Neuronal stem cell (in vitro differentiated cells): ENCODE results near the gene PLEKHM1.

Source experiments
- DNase-seq: peaks from one replicate; pipeline ENCODE4 v3.0.0-alpha.2; 2013; ENCODE audit warnings: low spot score
- H2AFZ ChIP-seq: one replicate; pipeline ENCODE4 v1.6.1; 2013; ENCODE audit warnings: mild to moderate bottlenecking, low read length, inconsistent platforms
- H2AK5ac ChIP-seq: 2 replicates; pipeline ENCODE4 v1.6.1; 2013; ENCODE audit warnings: low read depth, mild to moderate bottlenecking, inconsistent platforms, low read length, moderate library complexity, mixed read lengths
- H2BK120ac ChIP-seq: 2 replicates; pipeline ENCODE4 v1.6.1; 2013; ENCODE audit warnings: low read depth, mild to moderate bottlenecking, inconsistent platforms, low read length, moderate library complexity, mixed read lengths
- H2BK12ac ChIP-seq: one replicate; pipeline ENCODE4 v1.6.1; 2013; ENCODE audit warnings: low read length, inconsistent platforms
- H2BK15ac ChIP-seq: 2 replicates; pipeline ENCODE4 v1.6.1; 2013; ENCODE audit warnings: mild to moderate bottlenecking, low read length, inconsistent platforms, mixed read lengths
- H2BK5ac ChIP-seq: one replicate; pipeline ENCODE4 v1.6.1; 2013; ENCODE audit warnings: inconsistent platforms, mild to moderate bottlenecking, low read length, moderate library complexity
- H3K14ac ChIP-seq: one replicate; pipeline ENCODE4 v1.6.1; 2013; ENCODE audit warnings: low read length, inconsistent platforms
- H3K18ac ChIP-seq: 2 replicates; pipeline ENCODE4 v1.6.1; 2013; ENCODE audit warnings: low read length, inconsistent platforms
- H3K23ac ChIP-seq: 2 replicates; pipeline ENCODE4 v1.6.1; 2013; ENCODE audit warnings: low read depth, mild to moderate bottlenecking, mixed read lengths, low read length, inconsistent platforms; ENCODE audit not compliant: poor library complexity
- H3K27ac ChIP-seq: replicated peaks from 3 replicates; pipeline ENCODE4 v1.5.1; 2013; ENCODE audit warnings: low read length, inconsistent platforms
- H3K27me3 ChIP-seq, 3 experiments: 2 replicates each; pipeline ENCODE4 v1.6.1; 2013; ENCODE audit warnings: low read length in 3 of 3, mild to moderate bottlenecking in 2 of 3, inconsistent platforms in 1 of 3, low read depth in 1 of 3, mixed read lengths in 1 of 3, moderate library complexity in 1 of 3; ENCODE audit not compliant: control insufficient read depth in 3 of 3, insufficient read depth in 3 of 3
- H3K36me3 ChIP-seq, 2 donors: replicated peaks in 1 of 2; 2 replicates each; pipeline ENCODE4 v1.6.1; 2013; ENCODE audit warnings: low read length in 2 of 2; ENCODE audit not compliant: control insufficient read depth in 2 of 2, insufficient read depth in 2 of 2
- H3K4ac ChIP-seq: 2 replicates; pipeline ENCODE4 v1.6.1; 2013; ENCODE audit warnings: inconsistent platforms, mild to moderate bottlenecking, low read length, moderate library complexity
- H3K4me1 ChIP-seq, 2 donors: 1 replicate in 1 of 2; 2 replicates in 1 of 2; pipeline ENCODE4 v1.6.1; 2013; ENCODE audit warnings: low read length in 2 of 2, low read depth in 1 of 2; ENCODE audit not compliant: control insufficient read depth in 2 of 2, insufficient read depth in 1 of 2
- H3K4me2 ChIP-seq: one replicate; pipeline ENCODE4 v1.6.1; 2013; ENCODE audit warnings: mild to moderate bottlenecking, low read length, inconsistent platforms; ENCODE audit not compliant: insufficient read depth, poor library complexity, severe bottlenecking
- H3K4me3 ChIP-seq, 2 donors: 2 replicates each; pipeline ENCODE4 v1.5.1; 2013; ENCODE audit warnings: low read length in 2 of 2, mild to moderate bottlenecking in 2 of 2, inconsistent platforms in 1 of 2, moderate library complexity in 1 of 2
- H3K79me1 ChIP-seq: one replicate; pipeline ENCODE4 v1.6.1; 2013; ENCODE audit warnings: low read depth, mild to moderate bottlenecking, inconsistent platforms, low read length, moderate library complexity
- H3K9ac ChIP-seq: one replicate; pipeline ENCODE4 v1.6.1; 2013; ENCODE audit warnings: mild to moderate bottlenecking, low read depth, low read length, inconsistent platforms; ENCODE audit not compliant: poor library complexity
- H3K9me3 ChIP-seq, 2 donors: replicated peaks in 1 of 2; 2 replicates each; pipeline versions ENCODE3 to v1.6.1; 2013; ENCODE audit warnings: low read length in 2 of 2, mild to moderate bottlenecking in 2 of 2, inconsistent platforms in 1 of 2, low read depth in 1 of 2, mixed read lengths in 1 of 2, moderate library complexity in 1 of 2; ENCODE audit not compliant: control insufficient read depth in 2 of 2, insufficient read depth in 1 of 2
- H4K8ac ChIP-seq: one replicate; pipeline ENCODE4 v1.6.1; 2013; ENCODE audit warnings: low read depth, mild to moderate bottlenecking, inconsistent platforms, low read length, moderate library complexity
- H4K91ac ChIP-seq: one replicate; pipeline ENCODE4 v1.6.1; 2013; ENCODE audit warnings: low read length, low read depth, mild to moderate bottlenecking, inconsistent platforms; ENCODE audit not compliant: poor library complexity
- WGBS, 2 donors: extraction: QIAGEN DNeasy Blood & Tissue Kit; methylation state at CpG; one replicate each; pipeline ENCODE4 v1.1.7; 2013; ENCODE audit warnings: missing lambda C conversion rate in 2 of 2, mixed read lengths in 1 of 2; ENCODE audit not compliant: insufficient read length in 2 of 2, insufficient replicate concordance in 1 of 2; ENCODE audit errors: extremely low coverage in 2 of 2; 5-methylcytosine and 5-hydroxymethylcytosine counted together

Gene PLEKHM1

GRCh38 chr17:45431531-45432404 is 58.8 kb downstream of the PLEKHM1 start:
- Histone ChIP-seq H4K8ac (no peak overlapping the region), H3K27me3 (peaks cover 34 to 51% (median 47%) of the 10 kb centered on the region in 3 experiments), H3K9me3 (peaks cover 0 to 2% of the 10 kb centered on the region in 2 donors), H3K18ac (peak overlapping the region; percentile 92), H3K4me3 (peak overlapping the region; percentile 52 to 78), H2AK5ac (no peak overlapping the region), H3K79me1 (no peaks in the 10 kb centered on the region), H2AFZ (peak overlapping the region; percentile 92), H2BK12ac (no peak overlapping the region), H4K91ac (no peak overlapping the region), H2BK5ac (no peak overlapping the region), H3K4me1 (peaks cover 5 to 16% of the 10 kb centered on the region in 2 donors), H3K27ac (no peak overlapping the region), H2BK120ac (no peak overlapping the region), H3K14ac (no peak overlapping the region), H3K9ac (peak overlapping the region; percentile 90), H3K4ac (no peak overlapping the region), H3K23ac (no peak overlapping the region), H3K36me3 (no peaks in the 10 kb centered on the region), H3K4me2 (peak overlapping the region; percentile 99), H2BK15ac (no peak overlapping the region)
- WGBS, 2 donors = no CpG with 5 or more reads among the region's 64 CpGs
- DNase-seq = no peak

- WGBS, 2 donors = no CpG with 5 or more reads among the region's 47 CpGs
- H3K4me2 ChIP-seq = peak overlapping the region; percentile 99
- H3K79me1 ChIP-seq = no peaks in the 10 kb centered on the region
- peak overlapping the region; percentile 38 for H3K14ac ChIP-seq
- H3K27me3 ChIP-seq = peaks cover 34 to 54% (median 54%) of the 10 kb centered on the region in 3 experiments
- H2BK15ac ChIP-seq = peak overlapping the region; percentile 75
- no peak overlapping the region for H3K23ac ChIP-seq
- no peak overlapping the region for H2BK5ac ChIP-seq
- peak overlapping the region; percentile 52 to 76 for H3K4me3 ChIP-seq
- peak overlapping the region; percentile 81 for H2AK5ac ChIP-seq
- peaks cover 5 to 16% of the 10 kb centered on the region in 2 donors for H3K4me1 ChIP-seq
- H4K91ac ChIP-seq = no peak overlapping the region
- H3K9me3 ChIP-seq = peaks cover 0 to 2% of the 10 kb centered on the region in 2 donors
- peak overlapping the region; percentile 58 for H2BK12ac ChIP-seq
- no peak for DNase-seq
- no peak overlapping the region for H4K8ac ChIP-seq
- H2BK120ac ChIP-seq = no peak overlapping the region
- no peaks in the 10 kb centered on the region for H3K36me3 ChIP-seq
- H3K18ac ChIP-seq = peak overlapping the region; percentile 64
- no peak overlapping the region for H3K9ac ChIP-seq
- H2AFZ ChIP-seq = peak overlapping the region; percentile 92
- H3K27ac ChIP-seq = no peak overlapping the region
- H3K4ac ChIP-seq = no peak overlapping the region
Measured at GRCh38 chr17:45430738-45431530, 59.6 kb downstream of the PLEKHM1 start.

- peak overlapping the region; percentile 81 for H2AK5ac ChIP-seq
- peak overlapping the region; percentile 99 for H3K4me2 ChIP-seq
- no peak overlapping the region for H3K4me3 ChIP-seq
- peak overlapping the region; percentile 74 for H2AFZ ChIP-seq
- no CpG with 5 or more reads among the region's 68 CpGs for WGBS, 2 donors
- peak overlapping the region; percentile 58 for H2BK12ac ChIP-seq
- no peak overlapping the region for H2BK5ac ChIP-seq
- H3K18ac ChIP-seq = peak overlapping the region; percentile 76
- H3K9me3 ChIP-seq = peaks cover 0 to 2% of the 10 kb centered on the region in 2 donors
- no peak overlapping the region for H3K14ac ChIP-seq
- H3K27ac ChIP-seq = no peak overlapping the region
- no peak overlapping the region for H4K8ac ChIP-seq
- H3K4me1 ChIP-seq = peaks cover 7 to 16% of the 10 kb centered on the region in 2 donors
- H2BK15ac ChIP-seq = peak overlapping the region; percentile 75
- H3K79me1 ChIP-seq = no peaks in the 10 kb centered on the region
- H3K9ac ChIP-seq = no peak overlapping the region
- no peak overlapping the region for H2BK120ac ChIP-seq
- H3K36me3 ChIP-seq = no peaks in the 10 kb centered on the region
- peak overlapping the region; percentile 85 for H3K23ac ChIP-seq
- no peak for DNase-seq
- H4K91ac ChIP-seq = no peak overlapping the region
- H3K4ac ChIP-seq = no peak overlapping the region
- H3K27me3 ChIP-seq = peaks cover 34 to 54% (median 54%) of the 10 kb centered on the region in 3 experiments
Measured at GRCh38 chr17:45430006-45430737, 60.3 kb downstream of the PLEKHM1 start.
